DOHH2 (cell line): ENCODE measurements around the gene AKR1C4.
"Not testable (repeated sequence)": the region's sequence is repeated elsewhere in the genome, so short reads cannot be mapped to it uniquely, and the experiment has no call there.

ENCODE experiments used
- H3F3A ChIP-seq: fragments of 200-600 bp; sonication (generic), shearing (Covaris generic); 2 replicates; pipeline ENCODE4 v1.6.0; 2016; ENCODE audit warnings: antibody characterized with exemption, mild to moderate bottlenecking; ENCODE audit not compliant: control insufficient read depth, insufficient read depth
- H3K27ac ChIP-seq: fragments of 200-600 bp; sonication (generic); 2 replicates; pipeline ENCODE4 v1.5.1; 2014; ENCODE audit warnings: low read depth, mild to moderate bottlenecking, low read length, moderate library complexity
- H3K27me3 ChIP-seq: fragments of 200-600 bp; sonication (generic); 2 replicates; pipeline ENCODE4 v1.6.1; 2014; ENCODE audit warnings: mild to moderate bottlenecking, low read length, mixed read lengths; ENCODE audit not compliant: control insufficient read depth
- H3K36me3 ChIP-seq: fragments of 200-600 bp; sonication (generic); 2 replicates; pipeline ENCODE4 v1.6.1; 2014; ENCODE audit warnings: mild to moderate bottlenecking, low read length, moderate library complexity, mixed read lengths; ENCODE audit not compliant: control insufficient read depth
- H3K4me1 ChIP-seq: fragments of 200-600 bp; sonication (generic); 2 replicates; pipeline ENCODE4 v1.6.1; 2014; ENCODE audit warnings: mild to moderate bottlenecking, low read length, mixed read lengths; ENCODE audit not compliant: control insufficient read depth
- H3K4me2 ChIP-seq: fragments of 200-600 bp; sonication (generic); 2 replicates; pipeline ENCODE4 v1.6.0; 2014; ENCODE audit warnings: mild to moderate bottlenecking, low read length, moderate library complexity
- H3K4me3 ChIP-seq: fragments of 200-600 bp; sonication (generic); 2 replicates; pipeline ENCODE4 v1.5.1; 2014; ENCODE audit warnings: mild to moderate bottlenecking, low read length, mixed read lengths
- H3K79me2 ChIP-seq: fragments of 200-600 bp; sonication (generic); 2 replicates; pipeline ENCODE4 v1.6.1; 2014; ENCODE audit warnings: mild to moderate bottlenecking, low read length, mixed read lengths; ENCODE audit not compliant: control insufficient read depth
- H3K9me2 ChIP-seq: fragments of 200-600 bp; sonication (generic); replicated peaks from 2 replicates; pipeline ENCODE4 v1.6.1; 2014; ENCODE audit warnings: mild to moderate bottlenecking, low read length, mixed read lengths; ENCODE audit not compliant: control insufficient read depth
- H3K9me3 ChIP-seq: fragments of 200-600 bp; sonication (generic); 2 replicates; pipeline ENCODE4 v1.6.1; 2014; ENCODE audit warnings: antibody characterized with exemption, low read length, mixed read lengths; ENCODE audit not compliant: control insufficient read depth, insufficient read depth
- H4K20me1 ChIP-seq: fragments of 200-600 bp; sonication (generic); 2 replicates; pipeline ENCODE4 v1.6.0; 2014; ENCODE audit warnings: low read depth, mild to moderate bottlenecking, antibody characterized with exemption, low read length, moderate library complexity; ENCODE audit not compliant: control insufficient read depth, insufficient read depth
- CTCF ChIP-seq: fragments of 200-600 bp; sonication (generic); IDR thresholded peaks from one replicate; pipeline ENCODE4 v1.5.1; 2014; ENCODE audit warnings: antibody characterized with exemption, mild to moderate bottlenecking, low read depth, low read length; ENCODE audit not compliant: poor library complexity, severe bottlenecking
- EZH2phosphoT487 ChIP-seq: fragments of 200-600 bp; sonication (generic); IDR thresholded peaks from 2 replicates; pipeline ENCODE4 v1.6.1; 2017; ENCODE audit warnings: borderline replicate concordance, mild to moderate bottlenecking, antibody characterized with exemption, low read length, moderate library complexity, mixed read lengths

Gene AKR1C4

GRCh38 chr10:5210261-5210660 is 13.6 kb downstream of the AKR1C4 start:
- H3K79me2 ChIP-seq, H3K27ac ChIP-seq, H3K4me1 ChIP-seq, H3K27me3 ChIP-seq, H3K9me3 ChIP-seq, H3F3A ChIP-seq, H3K4me2 ChIP-seq, H4K20me1 ChIP-seq, H3K36me3 ChIP-seq, H3K9me2 ChIP-seq, H3K4me3 ChIP-seq: not testable (repeated sequence)
- TF ChIP-seq CTCF: peak; percentile 27

DNA sequence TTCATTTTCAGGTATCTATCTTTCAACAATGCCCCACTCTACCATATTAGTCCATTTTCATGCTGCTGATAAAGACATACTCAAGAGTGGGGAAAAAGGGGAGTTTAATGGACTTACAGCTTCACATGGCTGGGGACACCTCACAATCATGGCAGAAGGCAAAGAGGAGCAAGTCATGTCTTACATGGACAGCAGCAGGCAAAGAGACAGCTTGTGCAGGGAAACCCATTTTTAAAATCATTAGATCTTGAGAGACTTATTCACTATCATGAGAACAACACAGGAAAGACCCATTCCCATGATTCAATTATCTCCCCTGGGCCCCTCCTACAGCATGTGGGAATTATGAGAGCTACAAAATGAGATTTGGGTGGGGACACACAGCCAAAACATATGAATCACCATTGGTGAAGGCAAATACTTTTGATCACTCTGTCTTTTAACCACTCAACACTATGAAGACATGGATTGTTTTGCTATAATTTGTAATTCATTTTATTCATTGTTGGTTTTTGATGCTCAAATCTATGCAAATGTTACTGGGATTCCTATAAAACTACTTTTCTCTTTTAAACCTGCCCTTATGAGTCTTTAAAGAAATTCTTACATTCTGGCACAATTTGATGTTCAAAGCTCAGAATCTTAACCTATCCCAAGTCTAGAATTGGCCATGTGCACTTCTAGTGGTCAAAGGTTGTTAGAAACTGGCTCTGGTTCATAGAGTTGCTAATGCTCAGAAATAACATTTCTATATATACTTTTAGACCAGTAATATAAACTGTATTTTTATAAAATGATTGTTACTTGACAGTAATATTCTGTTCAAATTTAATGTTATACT is 15.3 kb downstream of the AKR1C4 start:
- TF ChIP-seq CTCF: no peak
- TF ChIP-seq EZH2phosphoT487: no peak
- H3K27me3 ChIP-seq: no peaks in the 10 kb centered on the region
- H3K4me3 ChIP-seq: no peak overlapping the region
- no peak overlapping the region for H3K4me2 ChIP-seq
- no peaks in the 10 kb centered on the region for H3K36me3 ChIP-seq
- no peaks in the 10 kb centered on the region for H3K9me3 ChIP-seq
- H3K27ac ChIP-seq: no peak overlapping the region
- H3K79me2 ChIP-seq: no peaks in the 10 kb centered on the region
- no peaks in the 10 kb centered on the region for H3K4me1 ChIP-seq
- H4K20me1 ChIP-seq: no peaks in the 10 kb centered on the region
- no peaks in the 10 kb centered on the region for H3F3A ChIP-seq
- H3K9me2 ChIP-seq: no peaks in the 10 kb centered on the region

DNA sequence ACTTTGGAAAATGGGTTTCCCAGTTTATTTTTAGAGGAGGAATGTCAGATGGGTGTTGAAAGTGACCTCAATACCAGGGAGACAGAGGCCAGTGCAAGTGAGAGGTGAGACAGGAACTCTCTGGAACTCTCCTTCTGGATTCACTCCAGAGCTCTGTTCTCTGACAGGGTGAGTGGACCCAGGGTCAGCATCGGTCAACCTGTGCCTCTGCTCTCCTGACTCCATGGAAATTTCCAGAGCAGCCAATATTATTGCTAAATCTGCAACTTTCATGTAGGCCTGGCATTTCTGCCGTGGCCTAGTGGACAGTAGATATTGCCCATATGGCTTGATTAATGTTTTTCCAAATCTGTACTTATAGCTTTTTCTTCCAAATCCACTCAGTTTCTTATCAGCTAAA is 20.2 kb downstream of the AKR1C4 start:
- Histone ChIP-seq H3K27ac (no peak overlapping the region), H3K4me1 (no peaks in the 10 kb centered on the region), H3K79me2 (no peaks in the 10 kb centered on the region), H3K36me3 (no peaks in the 10 kb centered on the region), H3F3A (no peaks in the 10 kb centered on the region), H3K9me3 (no peaks in the 10 kb centered on the region), H3K4me3 (no peak overlapping the region), H3K27me3 (no peaks in the 10 kb centered on the region), H3K4me2 (no peak overlapping the region), H4K20me1 (no peaks in the 10 kb centered on the region), H3K9me2 (no peaks in the 10 kb centered on the region)
- TF ChIP-seq EZH2phosphoT487 (no peak), CTCF (no peak)
